Right lobe of liver (tissue), 4 donors: ENCODE data around the gene RNASEH2C.

ENCODE experiments used
- POLR2A ChIP-seq: fragments of 450-650 bp; IDR thresholded peaks from one replicate; pipeline ENCODE4 v1.6.1; 2017; ENCODE audit warnings: antibody characterized with exemption, mild to moderate bottlenecking
- TF ChIP-seq, protein P1 (sequence below), 4 donors: fragments of 200-600 bp in 3 of 4; fragments of 450-650 bp in 1 of 4; IDR thresholded peaks; one replicate each; pipeline versions ENCODE4 v1.5.1 to v1.8.0; 2016 to 2022; ENCODE audit warnings: antibody characterized with exemption in 4 of 4, mild to moderate bottlenecking in 2 of 4
- donor health status: DM: no; HTN: no; CAD: no.
- donor health status: DM: no; HTN: no; CAD: no.
- donor health status: DM: no; HTN: yes; CAD: no.

DNA sequence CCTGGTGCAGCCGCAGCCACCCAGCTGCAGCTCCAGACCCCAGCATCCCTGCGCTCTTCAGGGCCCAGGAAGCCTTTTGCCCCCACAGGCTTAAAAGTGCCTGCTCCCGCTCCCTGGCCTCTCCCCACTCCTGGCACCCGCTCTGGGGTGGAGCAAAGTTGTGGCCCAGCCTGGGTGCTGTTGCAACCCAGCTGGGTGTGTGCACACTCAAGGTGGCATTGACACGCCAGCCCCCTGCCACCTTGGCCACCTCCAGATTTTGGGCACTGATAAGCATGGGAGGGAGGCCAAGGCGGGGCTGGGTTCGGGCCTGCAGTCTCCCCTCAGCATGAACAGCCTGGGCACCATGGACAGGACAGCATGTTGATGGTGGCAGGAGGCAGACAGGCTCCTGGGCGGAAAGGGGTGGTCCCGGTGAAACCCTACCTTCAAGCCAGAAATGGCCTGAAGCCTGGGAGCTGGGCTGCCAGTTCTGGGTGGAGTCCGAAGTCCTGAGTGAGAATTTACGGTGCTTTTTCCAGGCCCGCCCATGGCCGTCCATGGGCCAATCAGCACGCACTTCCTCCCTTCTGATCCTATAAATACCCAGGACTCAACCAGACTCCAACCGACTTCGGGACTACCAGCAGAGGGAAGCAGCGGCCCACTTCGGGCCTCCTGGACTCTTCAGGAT lies 23.6 kb upstream of the RNASEH2C start:
- no peak for TF ChIP-seq POLR2A
- TF ChIP-seq, protein P1, sequence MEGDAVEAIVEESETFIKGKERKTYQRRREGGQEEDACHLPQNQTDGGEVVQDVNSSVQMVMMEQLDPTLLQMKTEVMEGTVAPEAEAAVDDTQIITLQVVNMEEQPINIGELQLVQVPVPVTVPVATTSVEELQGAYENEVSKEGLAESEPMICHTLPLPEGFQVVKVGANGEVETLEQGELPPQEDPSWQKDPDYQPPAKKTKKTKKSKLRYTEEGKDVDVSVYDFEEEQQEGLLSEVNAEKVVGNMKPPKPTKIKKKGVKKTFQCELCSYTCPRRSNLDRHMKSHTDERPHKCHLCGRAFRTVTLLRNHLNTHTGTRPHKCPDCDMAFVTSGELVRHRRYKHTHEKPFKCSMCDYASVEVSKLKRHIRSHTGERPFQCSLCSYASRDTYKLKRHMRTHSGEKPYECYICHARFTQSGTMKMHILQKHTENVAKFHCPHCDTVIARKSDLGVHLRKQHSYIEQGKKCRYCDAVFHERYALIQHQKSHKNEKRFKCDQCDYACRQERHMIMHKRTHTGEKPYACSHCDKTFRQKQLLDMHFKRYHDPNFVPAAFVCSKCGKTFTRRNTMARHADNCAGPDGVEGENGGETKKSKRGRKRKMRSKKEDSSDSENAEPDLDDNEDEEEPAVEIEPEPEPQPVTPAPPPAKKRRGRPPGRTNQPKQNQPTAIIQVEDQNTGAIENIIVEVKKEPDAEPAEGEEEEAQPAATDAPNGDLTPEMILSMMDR (IDR thresholded peaks at IDR 0.05): peak; percentile 20 to 36 (median 30)
